NCI-H446 (cell line): ENCODE results near the gene CTXN1.
"Not testable (repeated sequence)": the region's sequence is repeated elsewhere in the genome, so short reads cannot be mapped to it uniquely, and the experiment has no call there.

Experiments
- DNase-seq, 2 experiments: peaks; one replicate each; lab custom pipeline; 2025; lab: John Stamatoyannopoulos, UW

CTXN1 gene

DNA sequence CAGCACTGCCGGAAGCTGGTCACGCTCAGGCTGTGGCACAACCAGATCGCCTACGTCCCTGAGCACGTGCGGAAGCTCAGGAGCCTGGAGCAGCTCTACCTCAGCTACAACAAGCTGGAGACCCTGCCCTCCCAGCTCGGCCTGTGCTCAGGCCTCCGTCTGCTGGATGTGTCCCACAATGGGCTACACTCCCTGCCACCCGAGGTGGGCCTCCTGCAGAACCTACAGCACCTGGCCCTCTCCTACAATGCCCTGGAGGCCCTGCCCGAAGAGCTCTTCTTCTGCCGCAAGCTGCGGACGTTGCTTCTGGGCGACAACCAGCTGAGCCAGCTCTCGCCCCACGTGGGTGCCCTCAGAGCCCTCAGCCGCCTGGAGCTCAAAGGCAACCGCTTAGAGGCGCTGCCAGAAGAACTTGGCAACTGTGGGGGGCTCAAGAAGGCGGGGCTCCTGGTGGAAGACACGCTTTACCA lies 25.5 kb downstream of the CTXN1 start:
- no peak for DNase-seq

DNA sequence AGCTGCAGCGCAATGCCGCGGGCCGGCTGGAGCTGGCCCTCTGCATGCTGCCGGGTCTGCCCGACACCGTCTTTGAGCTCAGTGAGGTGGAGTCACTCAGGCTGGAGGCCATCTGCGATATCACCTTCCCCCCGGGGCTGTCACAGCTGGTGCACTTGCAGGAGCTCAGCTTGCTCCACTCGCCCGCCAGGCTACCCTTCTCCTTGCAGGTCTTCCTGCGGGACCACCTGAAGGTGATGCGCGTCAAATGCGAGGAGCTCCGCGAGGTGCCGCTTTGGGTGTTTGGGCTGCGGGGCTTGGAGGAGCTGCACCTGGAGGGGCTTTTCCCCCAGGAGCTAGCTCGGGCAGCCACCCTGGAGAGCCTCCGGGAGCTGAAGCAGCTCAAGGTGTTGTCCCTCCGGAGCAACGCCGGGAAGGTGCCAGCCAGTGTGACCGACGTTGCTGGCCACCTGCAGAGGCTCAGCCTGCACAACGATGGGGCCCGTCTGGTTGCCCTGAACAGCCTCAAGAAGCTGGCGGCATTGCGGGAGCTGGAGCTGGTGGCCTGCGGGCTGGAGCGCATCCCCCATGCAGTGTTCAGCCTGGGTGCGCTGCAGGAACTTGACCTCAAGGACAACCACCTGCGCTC lies 26.1 kb downstream of the CTXN1 start:
- no peak for DNase-seq

DNA sequence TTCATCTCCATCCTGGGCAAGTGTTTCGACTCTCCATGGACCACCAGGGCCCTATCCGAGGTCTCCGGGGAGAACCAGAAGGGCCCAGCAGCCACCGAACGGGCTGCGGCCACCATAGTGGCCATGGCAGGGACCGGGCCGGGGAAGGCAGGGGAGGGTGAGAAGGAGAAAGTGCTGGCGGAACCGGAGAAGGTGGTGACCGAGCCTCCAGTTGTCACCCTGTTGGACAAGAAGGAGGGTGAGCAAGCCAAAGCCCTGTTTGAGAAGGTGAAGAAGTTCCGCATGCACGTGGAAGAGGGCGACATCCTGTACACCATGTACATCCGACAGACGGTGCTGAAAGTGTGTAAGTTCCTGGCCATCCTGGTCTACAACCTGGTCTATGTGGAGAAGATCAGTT lies 27.0 kb downstream of the CTXN1 start:
- DNase-seq, result no peak

DNA sequence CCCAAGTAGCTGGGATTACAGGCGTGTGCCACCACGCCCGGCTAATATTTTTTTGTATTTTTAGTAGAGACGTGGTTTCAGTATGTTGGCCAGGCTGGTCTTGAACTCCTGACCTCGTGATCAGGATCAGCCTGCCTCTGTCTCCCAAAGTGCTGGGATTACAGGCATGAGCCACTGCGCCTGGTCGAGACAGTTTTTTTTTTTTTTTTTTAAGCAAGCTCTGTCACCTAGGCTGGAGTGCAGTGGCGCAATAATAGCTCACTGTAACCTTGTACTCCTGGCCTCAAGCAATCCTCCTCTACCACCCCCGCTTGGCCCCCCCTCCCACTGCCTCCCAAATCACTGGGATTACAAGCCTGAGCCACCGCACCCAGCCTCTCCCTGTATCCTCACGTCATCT lies 28.6 kb downstream of the CTXN1 start:
- no peak for DNase-seq

DNA sequence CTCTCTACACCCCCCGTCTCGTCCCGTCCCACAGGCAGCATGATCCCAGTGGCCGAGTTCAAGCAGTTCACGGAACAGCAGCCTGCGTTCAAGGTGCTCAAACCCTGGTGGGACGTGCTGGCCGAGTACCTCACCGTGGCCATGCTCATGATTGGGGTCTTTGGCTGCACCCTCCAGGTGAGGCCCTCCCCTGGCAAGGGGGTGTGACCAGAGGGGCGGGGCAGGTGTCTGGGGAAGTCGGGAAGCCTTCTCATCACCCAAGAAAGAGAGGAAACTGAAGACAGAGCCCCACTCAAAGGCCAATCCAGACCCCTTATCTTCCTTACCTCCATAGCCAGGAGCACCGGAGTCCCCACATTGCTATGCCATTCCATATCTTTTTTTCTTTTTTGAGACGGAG lies 30.4 kb downstream of the CTXN1 start:
- DNase-seq, result no peak

DNA sequence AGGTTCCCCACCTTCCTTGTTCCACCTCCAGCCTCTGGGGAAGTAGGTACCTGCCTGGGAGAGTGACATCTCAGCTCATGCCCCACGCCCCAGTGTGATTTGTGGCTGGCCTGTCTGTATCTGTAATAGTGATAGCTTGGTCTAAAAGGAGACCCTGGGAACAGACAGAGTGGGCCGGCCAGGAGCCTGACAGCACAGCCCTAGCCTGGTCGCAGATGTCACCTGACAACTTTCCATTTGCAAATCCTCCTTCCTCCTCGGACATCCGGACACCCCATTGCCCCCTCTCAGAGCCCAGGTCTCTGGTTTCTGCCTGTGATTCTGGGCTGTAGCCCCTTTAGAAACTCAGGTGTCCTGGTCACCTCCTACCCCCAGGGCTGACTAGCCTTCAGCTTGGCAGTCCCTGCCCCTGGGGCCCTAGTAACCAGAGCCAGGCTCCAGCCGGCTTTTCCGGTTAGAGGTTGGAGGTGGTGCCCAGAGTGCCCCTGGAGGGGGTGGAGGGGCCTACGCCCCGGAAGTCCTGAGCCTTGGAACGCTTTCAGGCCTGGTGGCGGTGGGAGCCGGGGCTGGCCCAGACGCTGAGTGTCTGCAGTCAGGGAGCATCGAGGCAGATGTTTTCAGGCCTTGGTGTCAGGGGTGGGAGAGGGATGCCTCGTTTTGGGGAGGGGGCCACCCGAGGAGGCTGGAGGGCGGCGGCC lies 31.2 kb downstream of the CTXN1 start:
- DNase-seq, result no peak

DNA sequence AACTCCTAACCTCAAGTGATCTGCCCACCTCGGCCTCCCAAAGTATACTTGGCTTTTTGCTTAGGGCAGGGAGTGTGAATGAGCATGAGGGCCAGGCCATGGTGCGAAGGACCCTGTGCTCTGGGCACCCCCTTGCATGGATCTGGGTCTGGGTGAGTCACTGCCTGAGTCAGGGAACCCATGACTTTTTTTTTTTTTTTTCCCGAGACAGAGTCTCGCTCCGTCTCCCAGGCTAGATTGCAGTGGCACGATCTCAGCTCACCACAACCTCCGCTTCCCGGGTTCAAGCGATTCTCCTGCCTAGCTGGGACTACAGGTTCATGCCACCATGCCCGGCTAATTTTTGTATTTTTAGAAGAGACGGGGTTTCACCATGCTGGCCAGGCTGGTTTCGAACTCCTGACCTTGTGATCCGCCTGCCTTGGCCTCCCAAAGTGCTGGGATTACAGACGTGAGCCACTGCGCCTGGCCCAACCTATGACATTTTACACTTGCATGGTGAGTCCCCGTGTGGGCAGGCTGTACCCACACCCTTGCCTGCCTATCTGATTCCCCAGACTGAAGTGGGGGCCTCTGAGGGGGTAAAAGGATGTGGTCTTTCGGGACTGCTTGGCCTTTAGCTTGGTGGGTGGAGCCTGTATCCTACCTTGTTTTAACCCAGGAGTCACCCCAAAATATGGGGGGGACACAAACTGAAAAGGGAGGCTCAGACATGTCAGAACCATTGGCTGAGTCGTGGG lies 32.4 kb downstream of the CTXN1 start:
- DNase-seq, result not testable (repeated sequence)

DNA sequence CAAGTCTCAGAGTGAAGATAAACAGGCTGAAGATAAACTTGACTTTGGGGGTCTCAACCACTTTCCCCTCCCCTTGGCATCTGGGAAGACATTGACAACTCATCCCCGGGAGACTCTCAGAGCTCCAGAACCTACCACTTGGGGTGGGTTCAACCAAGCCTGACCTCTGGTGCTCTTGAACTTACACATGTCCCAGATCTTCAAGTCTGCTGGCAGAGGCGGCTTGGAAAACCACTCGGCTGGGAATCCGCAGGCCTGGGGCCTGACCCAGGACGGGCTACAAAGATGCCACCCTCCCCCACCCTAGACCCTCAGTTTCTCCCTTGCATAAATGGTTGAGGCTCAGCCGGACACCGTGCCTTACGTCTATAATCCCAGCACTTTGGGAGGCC lies 37.1 kb downstream of the CTXN1 start:
- DNase-seq, result no peak

DNA sequence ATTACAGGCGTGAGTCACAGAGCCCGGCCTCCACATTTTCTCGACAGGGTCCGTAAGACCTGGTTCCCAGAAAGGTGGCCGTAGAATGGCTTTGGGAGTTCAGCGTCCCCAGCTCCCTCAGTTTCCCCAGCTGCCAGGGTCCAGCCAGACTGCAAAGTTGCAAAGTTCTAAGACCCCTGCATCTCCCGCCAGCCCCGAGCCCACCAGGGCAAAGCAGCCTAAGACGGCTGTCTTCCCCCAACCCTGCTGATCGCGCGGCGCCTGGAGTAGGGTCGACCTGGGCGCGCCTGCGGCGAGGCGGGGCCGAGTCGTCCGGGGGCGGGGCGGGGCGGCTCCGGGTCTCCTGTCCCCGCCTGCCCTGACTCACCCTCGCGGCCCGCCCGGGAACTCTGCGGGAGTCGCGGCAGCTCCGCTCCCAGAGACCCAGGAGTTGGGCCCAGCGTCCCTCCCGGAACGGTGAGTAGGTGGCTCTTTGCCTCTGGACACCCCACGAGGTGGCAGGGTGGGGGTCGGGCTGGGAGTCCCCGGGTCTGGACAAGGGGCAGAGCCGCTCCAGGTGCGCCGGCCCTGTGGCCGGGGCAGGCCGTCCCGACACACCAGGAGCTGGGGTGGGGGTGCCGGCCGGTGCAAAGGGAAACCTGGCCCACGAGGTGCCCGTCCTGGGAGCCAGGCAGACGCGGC lies 37.6 kb downstream of the CTXN1 start, which contains the start of gene LRRC8E:
Gene LRRC8E, plus strand, starts transcription at position 366 of the 681 bp plus-strand sequence. CDS start 7,094 bp downstream, outside the sequence.
- DNase-seq, result no peak

DNA sequence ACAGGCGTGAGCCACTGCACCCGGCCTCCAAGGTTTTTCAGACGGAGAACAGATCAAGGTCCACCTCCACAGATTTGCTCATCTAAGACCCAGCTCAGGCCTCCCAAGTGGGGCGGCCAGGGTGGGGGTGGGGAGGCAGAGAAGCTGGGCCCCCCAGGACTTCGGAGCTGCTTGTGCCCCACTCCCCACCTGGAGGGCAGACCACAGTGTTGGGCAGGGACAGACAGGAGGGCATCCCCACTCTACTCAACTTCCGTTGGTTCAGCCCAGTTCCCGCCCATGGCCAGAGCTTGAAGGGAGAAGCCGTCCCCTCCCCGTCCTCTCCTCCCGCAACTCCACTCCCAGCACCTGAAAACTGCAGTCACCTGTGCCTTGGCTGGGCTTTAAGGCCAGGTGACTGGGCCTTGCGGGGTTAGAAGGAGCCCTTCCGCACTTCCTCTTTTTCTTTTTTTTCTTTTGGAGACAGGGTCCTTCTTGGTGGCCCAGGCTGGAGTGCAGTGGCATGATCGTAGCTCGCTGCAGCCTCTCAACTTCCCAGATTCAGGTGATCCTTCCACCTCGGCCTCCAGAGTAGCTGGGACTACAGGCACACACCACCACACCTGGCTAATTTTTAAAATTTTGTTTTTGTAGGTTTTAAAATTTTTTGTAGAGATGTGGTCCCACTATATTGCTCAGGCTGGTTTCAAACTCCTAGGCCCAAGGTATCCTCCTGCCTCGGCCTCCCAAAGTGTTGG lies 38.4 kb downstream of the CTXN1 start:
- no peak for DNase-seq

DNA sequence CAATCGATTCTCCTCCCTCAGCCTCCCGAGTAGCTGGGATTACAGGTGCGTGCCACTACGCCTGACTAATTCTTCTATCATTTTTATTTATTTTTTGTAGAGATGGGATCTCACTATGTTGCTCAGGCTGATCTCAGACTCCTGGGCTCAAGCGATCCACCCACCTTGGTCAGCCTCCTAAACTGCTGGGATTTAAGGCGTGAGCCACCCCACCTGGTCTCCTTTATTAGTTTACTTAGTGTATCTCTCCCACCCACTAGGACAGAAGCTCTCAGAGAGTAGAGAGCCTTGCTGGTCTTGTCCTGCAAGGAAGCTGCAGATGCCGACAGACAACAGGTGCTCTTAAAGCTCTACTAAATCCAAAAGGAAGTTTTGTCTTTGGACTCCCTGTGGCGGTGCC lies 40.1 kb downstream of the CTXN1 start:
- no peak for DNase-seq

DNA sequence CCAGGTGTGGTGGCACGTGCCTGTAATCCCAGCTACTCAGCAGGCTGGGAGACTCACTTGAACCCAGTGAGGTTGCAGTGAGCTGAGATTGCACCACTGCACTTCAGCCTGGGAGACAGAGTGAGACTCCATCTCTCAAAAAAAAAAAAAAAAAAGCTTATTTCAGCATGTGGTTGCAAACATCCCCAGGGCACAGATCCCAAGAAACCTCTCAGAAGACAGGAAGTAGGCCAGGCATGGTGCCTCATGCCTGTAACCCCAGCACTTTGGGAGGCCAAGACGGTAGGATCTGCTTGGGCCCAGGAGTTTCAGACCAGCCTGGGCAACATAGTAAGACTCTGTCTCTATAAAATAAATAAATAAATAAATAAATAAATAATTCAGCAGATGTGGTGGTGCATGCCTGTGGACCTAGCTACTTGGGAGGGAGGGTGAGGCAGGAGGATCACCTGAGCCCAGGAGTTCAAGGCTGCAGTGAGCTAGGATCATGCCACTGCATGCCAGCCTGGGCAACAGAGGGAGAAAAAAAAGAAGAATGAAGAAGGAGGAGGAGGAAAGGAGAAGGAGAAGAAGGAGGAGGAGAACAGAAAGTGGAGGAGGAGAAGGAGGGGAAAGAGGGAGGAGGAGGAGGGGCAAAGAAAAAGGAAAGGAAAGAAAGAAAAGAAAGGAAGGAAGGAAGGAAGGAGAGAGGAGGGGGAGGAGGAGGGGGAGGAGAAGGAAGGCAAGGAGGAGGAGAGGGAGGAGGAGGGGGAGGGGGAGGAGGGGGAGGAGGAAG lies 42.0 kb downstream of the CTXN1 start:
- no peak for DNase-seq

DNA sequence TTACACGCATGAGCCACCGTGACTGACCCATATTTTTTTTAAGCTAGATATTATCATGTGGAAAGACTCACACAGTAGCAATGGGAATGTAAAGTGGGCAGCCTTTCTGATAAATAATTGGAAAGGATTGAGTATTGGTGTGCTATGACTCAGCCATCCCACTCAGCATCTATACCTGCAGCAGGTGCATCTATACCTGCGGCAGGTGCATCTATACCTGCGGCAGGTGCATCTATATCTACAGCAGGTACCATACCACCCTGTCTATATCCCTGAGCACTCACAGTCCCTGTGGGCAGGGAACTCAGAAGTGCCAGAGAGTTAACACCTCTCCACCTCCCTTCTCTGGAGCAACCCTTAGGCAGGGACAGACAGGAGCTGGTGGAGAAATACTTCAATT lies 42.8 kb downstream of the CTXN1 start:
- no peak for DNase-seq

DNA sequence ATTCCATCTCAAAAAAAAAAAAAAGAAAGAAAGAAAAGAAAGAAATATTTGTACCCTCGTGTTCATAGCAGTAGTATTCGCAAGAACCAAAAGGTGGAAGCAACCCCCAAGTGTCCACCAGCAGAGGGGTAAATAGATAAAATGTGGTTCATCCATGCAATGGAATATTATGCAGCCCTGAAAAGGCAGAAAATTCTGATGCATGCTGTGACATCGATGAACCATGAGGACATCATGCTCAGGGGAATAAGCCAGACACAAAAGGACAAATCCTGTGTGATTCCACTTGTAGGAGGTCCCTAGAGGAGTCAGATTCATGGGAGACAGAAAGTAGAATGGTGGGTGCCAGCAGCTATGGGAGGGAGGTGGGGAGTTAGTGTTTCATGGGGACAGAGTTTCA lies 44.0 kb downstream of the CTXN1 start:
- no peak for DNase-seq

DNA sequence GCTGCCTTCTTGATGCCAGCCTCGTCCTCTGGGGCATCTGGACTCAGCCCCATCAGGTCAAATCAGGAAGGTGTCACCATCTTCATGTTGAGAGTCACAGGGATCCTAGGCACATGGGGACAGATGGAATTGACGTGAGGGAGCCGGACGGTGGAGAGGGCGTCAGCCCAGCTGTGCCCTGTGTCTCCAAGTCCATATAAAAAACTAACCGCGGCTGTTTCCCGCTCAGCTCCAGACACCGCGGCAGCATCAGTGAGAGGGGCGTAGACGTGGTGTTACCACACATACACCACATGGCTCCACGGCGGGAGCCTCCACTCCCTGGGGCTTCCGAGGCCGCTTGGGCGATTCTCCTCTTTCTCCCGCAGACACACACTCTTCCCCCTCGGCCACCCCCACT lies 46.1 kb downstream of the CTXN1 start:
- DNase-seq, result no peak

DNA sequence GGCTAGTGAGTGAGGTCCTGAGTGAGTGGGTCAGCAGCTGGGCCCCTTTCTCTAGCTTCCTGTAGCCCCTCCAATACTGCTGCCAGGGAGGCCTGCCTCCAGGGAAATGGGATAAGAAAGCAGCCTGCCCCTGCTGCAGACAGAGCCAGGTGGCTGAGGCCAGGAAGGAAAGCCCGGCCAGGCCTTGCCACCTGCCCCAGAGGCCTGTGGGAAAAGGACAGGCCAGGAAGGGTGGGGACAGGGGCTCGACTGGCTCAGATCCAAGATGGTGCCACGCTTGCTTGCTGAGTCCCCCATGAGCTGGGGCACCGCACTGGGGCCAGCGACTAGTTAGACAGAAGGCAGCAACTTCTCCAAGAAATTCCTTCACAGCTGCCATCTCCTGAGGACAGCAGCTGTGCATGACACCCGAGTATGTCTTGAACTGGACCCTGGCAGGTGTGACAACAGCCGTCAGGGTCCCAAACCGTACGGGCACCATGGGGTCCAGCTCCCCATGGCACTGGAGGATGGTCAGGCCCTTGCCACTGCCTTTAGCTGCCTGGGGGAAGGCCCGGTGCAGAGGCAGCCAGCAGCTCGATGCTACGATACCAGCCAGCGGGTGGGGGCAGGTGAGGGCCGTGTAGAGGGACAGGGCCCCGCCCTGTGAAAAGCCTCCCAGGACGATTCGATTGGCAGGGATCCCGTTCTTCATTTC lies 46.7 kb downstream of the CTXN1 start:
- DNase-seq, result no peak

DNA sequence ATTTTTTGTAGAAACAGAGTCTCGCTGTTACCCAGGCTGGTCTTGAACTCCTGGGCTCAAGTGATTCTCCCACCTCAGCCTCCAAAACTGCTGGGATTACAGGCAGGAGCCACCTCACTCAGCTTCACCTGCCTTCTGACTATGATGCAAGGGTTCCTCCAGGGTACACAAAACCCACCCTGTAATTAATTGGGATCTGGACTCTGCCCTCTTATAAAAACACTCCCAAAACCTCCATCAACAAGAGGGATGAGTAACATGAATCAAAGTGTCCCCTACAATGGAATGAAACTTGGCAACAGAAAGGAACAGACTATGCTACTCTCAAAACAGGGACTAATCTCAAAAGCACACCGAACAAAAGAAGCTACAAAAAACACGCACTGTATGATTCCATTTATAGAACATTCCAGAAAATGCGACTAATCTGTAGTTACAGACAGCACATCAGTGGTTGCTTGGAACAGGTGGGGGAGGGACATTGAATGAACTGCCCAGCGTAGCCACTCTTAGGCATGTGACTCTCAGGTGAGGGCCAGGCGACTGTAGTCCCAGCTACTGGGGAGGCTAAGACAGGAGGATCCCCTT lies 48.6 kb downstream of the CTXN1 start:
- no peak for DNase-seq

DNA sequence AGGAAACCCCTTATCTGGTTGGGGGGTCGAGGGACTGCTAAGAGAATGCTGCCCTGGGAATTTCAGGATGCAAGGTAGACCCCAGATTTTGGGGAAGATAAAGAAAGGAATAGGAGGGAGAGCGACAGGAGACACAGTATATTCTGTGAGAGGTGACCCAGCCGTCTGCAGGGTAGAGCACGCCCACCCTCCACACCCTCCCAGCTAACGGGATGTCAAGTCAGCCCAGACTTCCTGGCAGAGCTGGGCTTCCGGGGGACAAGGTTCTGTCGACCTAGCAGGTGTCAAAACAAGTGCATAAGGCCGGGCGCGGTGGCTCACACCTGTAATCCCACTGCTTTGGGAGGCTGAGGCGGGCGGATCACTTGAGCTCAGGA lies 51.0 kb downstream of the CTXN1 start:
- no peak for DNase-seq
